Endothelial cell of umbilical vein (primary cell): Measurements from ENCODE around the gene AHI1. TPM values are rescaled to one million over a fixed set of nuclear protein-coding genes. Genes with fewer than 3 reads are reported as not detected.

Experiments
- BruUV-seq: library from RNA; stranded (reverse); fragments of 400-500 nt; replicated peaks from 2 replicates; lab custom pipeline; 2021; lab: Mats Ljungman, UMichigan
- CTCF ChIA-PET: fragments of 300-600, 350-600 bp; sonication (Branson Sonifier 250); formaldehyde crosslinking; loops from one replicate; lab custom pipeline; 2021; ENCODE audit warnings: antibody characterized with exemption, inconsistent platforms; lab: Charles Lee
- POLR2A ChIA-PET: fragments of 300-600, 350-600 bp; sonication (Branson Sonifier 250); formaldehyde crosslinking; loops from one replicate; lab custom pipeline; 2021; ENCODE audit warnings: antibody characterized with exemption, inconsistent platforms; lab: Charles Lee
- DNase-seq: peaks from one replicate; pipeline ENCODE4 v3.0.0-alpha.2; 2011; ENCODE audit warnings: low read depth, low spot score
- FAIRE-seq: peaks from 2 replicates; lab custom pipeline; 2011; peaks lifted over from hg19 to GRCh38; lab: Jason Lieb, UNC
- H2AFZ ChIP-seq: 2 replicates; pipeline ENCODE4 v1.6.0; 2012; ENCODE audit warnings: low read depth, low read length, control low read depth, inconsistent platforms
- H3K27ac ChIP-seq: 2 replicates; pipeline ENCODE4 v1.5.1; 2011; ENCODE audit warnings: low read depth, mild to moderate bottlenecking, control low read depth, low read length, moderate library complexity; ENCODE audit not compliant: insufficient read depth
- H3K27me3 ChIP-seq, 2 experiments: 2 replicates each; pipeline versions ENCODE4 v1.6.0 to v1.6.1; 2011; ENCODE audit warnings: low read length in 2 of 2, mixed read lengths in 1 of 2; ENCODE audit not compliant: control insufficient read depth in 2 of 2, insufficient read depth in 2 of 2
- H3K36me3 ChIP-seq, 2 experiments: 2 replicates in 1 of 2; 3 replicates in 1 of 2; pipeline ENCODE4 v1.5.1; 2011; ENCODE audit warnings: low read length in 2 of 2, mild to moderate bottlenecking in 1 of 2, moderate library complexity in 1 of 2; ENCODE audit not compliant: control insufficient read depth in 2 of 2, insufficient read depth in 2 of 2; ENCODE audit errors: extremely low read depth in 1 of 2
- H3K4me1 ChIP-seq: 3 replicates; pipeline ENCODE4 v1.5.1; 2011; ENCODE audit warnings: mild to moderate bottlenecking, low read length; ENCODE audit not compliant: control insufficient read depth, insufficient read depth; ENCODE audit errors: extremely low read depth
- H3K4me2 ChIP-seq: 2 replicates; pipeline ENCODE4 v1.6.1; 2011; ENCODE audit warnings: low read length, control low read depth, mixed read lengths; ENCODE audit not compliant: insufficient read depth
- H3K4me3 ChIP-seq, 3 experiments: fragments of 200-600 bp in 1 of 3; sonication (generic), shearing (Covaris generic) in 1 of 3; replicated peaks in 1 of 3; 2 replicates each; pipeline ENCODE4 v1.5.1; 2011 to 2016; ENCODE audit warnings: control low read depth in 3 of 3, low read length in 3 of 3, mild to moderate bottlenecking in 2 of 3, inconsistent platforms in 1 of 3, low read depth in 1 of 3, moderate library complexity in 1 of 3; ENCODE audit not compliant: insufficient read depth in 1 of 3
- H3K79me2 ChIP-seq: 2 replicates; pipeline ENCODE4 v1.6.0; 2012; ENCODE audit warnings: low read length, inconsistent platforms; ENCODE audit not compliant: control insufficient read depth, insufficient read depth
- H3K9ac ChIP-seq: replicated peaks from 2 replicates; pipeline ENCODE3; 2011; ENCODE audit warnings: low read length, control low read depth; ENCODE audit not compliant: insufficient read depth; ENCODE audit errors: extremely low read depth
- H3K9me1 ChIP-seq: replicated peaks from 3 replicates; pipeline ENCODE4 v1.6.0; 2011; ENCODE audit warnings: mild to moderate bottlenecking, low read length; ENCODE audit not compliant: control insufficient read depth, insufficient read depth; ENCODE audit errors: extremely low read depth
- H3K9me3 ChIP-seq: replicated peaks from 2 replicates; pipeline ENCODE4 v1.5.1; 2012; ENCODE audit warnings: low read length, inconsistent platforms; ENCODE audit not compliant: control insufficient read depth, insufficient read depth
- H4K20me1 ChIP-seq: replicated peaks from 2 replicates; pipeline ENCODE3; 2011; ENCODE audit warnings: mild to moderate bottlenecking, low read length; ENCODE audit not compliant: control insufficient read depth, insufficient read depth; ENCODE audit errors: extremely low read depth
- CTCF ChIP-seq, 2 donors: IDR thresholded peaks; 1 replicate in 1 of 2; 2 replicates in 1 of 2; pipeline ENCODE4 v1.5.1; 2011; ENCODE audit warnings: low read length in 2 of 2, mild to moderate bottlenecking in 2 of 2, moderate library complexity in 2 of 2, control low read depth in 1 of 2, inconsistent platforms in 1 of 2, low read depth in 1 of 2; ENCODE audit not compliant: insufficient read depth in 1 of 2; ENCODE audit errors: extremely low read depth in 1 of 2
- FOS ChIP-seq: IDR thresholded peaks from 2 replicates; pipeline ENCODE4 v1.6.1; 2011; ENCODE audit warnings: mild to moderate bottlenecking, low read length, moderate library complexity, borderline replicate concordance; ENCODE audit not compliant: insufficient read depth
- JUN ChIP-seq: IDR thresholded peaks from 2 replicates; pipeline ENCODE4 v1.6.1; 2011; ENCODE audit warnings: borderline replicate concordance, low read depth; ENCODE audit not compliant: insufficient read length, insufficient read depth
- MYC ChIP-seq: IDR thresholded peaks from one replicate; pipeline ENCODE4 v1.6.1; 2011; ENCODE audit warnings: mild to moderate bottlenecking, low read depth, low read length
- POLR2A ChIP-seq: IDR thresholded peaks from 2 replicates; pipeline ENCODE4 v1.6.1; 2012; ENCODE audit warnings: low read depth, mild to moderate bottlenecking, control low read depth, low read length
- POLR2AphosphoS5 ChIP-seq: IDR thresholded peaks from 2 replicates; pipeline ENCODE4 v1.6.1; 2012; ENCODE audit warnings: low read depth, mild to moderate bottlenecking, control low read depth, low read length, moderate library complexity; ENCODE audit not compliant: insufficient read depth
- dilution Hi-C: fragments of 300-500 bp; cut with MboI; formaldehyde crosslinking; loops from one replicate; pipeline ENCODE4 v1.15.0; 2019; ENCODE audit warnings: low sequenced_read_pairs; ENCODE audit not compliant: extremely low pct_ligation_motif_present
- intact Hi-C: fragments of 100-400 bp; cut with micrococcal nuclease; formaldehyde crosslinking; loops from one replicate; pipeline ENCODE4 v1.10.0; 2022
- polyA plus RNA-seq, 4 experiments: library from polyadenylated mRNA; depleted of rRNA in 3 of 4; stranded (reverse) in 3 of 4; unstranded in 1 of 4; fragments of >200 nt; gene quantifications; 2 replicates each; pipeline versions ENCODE4 v1.2.1 to v1.2.3, GENCODE V29; 2011 to 2012; ENCODE audit warnings: missing spikeins in 1 of 4
- total RNA-seq: library from RNA; stranded (reverse); gene quantifications from 2 replicates; pipeline ENCODE4 v1.2.3, GENCODE V29; 2021
- TF ChIP-seq, protein P1 (sequence below): IDR thresholded peaks from 2 replicates; pipeline ENCODE4 v1.6.1; 2011; ENCODE audit not compliant: insufficient read depth, insufficient read length

AHI1 gene
- total and polyA plus RNA-seq, 2 donors (not counting 3 experiments of a cell fraction or from before 2014, with no cell fraction given): 5.1 to 20.7 TPM

GRCh38 chr6:135258970-135259369 is 238.6 kb downstream of the AHI1 start:
- ChIA-PET CTCF (interaction anchor here (1.1 kb wide), 1 partner anchor 9 kb away, joined by 7 read pairs; no protein-coding TSS in a partner anchor), POLR2A (no interaction called here)
- no peak overlapping the region for H3K4me2 ChIP-seq
- H3K4me3 ChIP-seq: no peak overlapping the region
- no peaks in the 10 kb centered on the region for H3K4me1 ChIP-seq
- no TSS peak for BruUV-seq
- H3K27me3 ChIP-seq: peaks cover 5 to 12% of the 10 kb centered on the region in 2 experiments
- H3K79me2 ChIP-seq: no peaks in the 10 kb centered on the region
- H3K27ac ChIP-seq: no peak overlapping the region
- intact Hi-C loops (no loop called here), dilution Hi-C loops (no loop called here)
- H3K36me3 ChIP-seq: no peaks in the 10 kb centered on the region
- H3K9me3 ChIP-seq: no peaks in the 10 kb centered on the region
- H3K9ac ChIP-seq: no peak overlapping the region
- H4K20me1 ChIP-seq: no peaks in the 10 kb centered on the region
- TF ChIP-seq MYC (no peak), CTCF (IDR thresholded peaks at IDR 0.05; ENCODE audit: extremely low read depth in 1 of 2, insufficient read depth in 1 of 2, low read depth in 1 of 2, low read length in 2 of 2) (no peak), POLR2A (no peak), FOS (no peak), POLR2AphosphoS5 (no peak), JUN (no peak)
- TF ChIP-seq, protein P1, sequence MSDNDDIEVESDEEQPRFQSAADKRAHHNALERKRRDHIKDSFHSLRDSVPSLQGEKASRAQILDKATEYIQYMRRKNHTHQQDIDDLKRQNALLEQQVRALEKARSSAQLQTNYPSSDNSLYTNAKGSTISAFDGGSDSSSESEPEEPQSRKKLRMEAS: no peak
- no peak for FAIRE-seq
- no peak for DNase-seq
- no peaks in the 10 kb centered on the region for H3K9me1 ChIP-seq
- H2AFZ ChIP-seq: no peak overlapping the region
